GM19043 (cell line): Measurements from ENCODE around the gene TLK2.
"Not testable (repeated sequence)": the region's sequence is repeated elsewhere in the genome, so short reads cannot be mapped to it uniquely, and the experiment has no call there.

Experiments
- ATAC-seq: cut with Tn5 transposase; IDR thresholded peaks from one replicate; pipeline ENCODE4 v1.9.1; 2021; ENCODE audit warnings: low read depth; ENCODE audit not compliant: unreplicated experiment

TLK2 gene

GRCh38 chr17:62596662-62597061 is 118.0 kb downstream of the TLK2 start:
- no peak for ATAC-seq

DNA sequence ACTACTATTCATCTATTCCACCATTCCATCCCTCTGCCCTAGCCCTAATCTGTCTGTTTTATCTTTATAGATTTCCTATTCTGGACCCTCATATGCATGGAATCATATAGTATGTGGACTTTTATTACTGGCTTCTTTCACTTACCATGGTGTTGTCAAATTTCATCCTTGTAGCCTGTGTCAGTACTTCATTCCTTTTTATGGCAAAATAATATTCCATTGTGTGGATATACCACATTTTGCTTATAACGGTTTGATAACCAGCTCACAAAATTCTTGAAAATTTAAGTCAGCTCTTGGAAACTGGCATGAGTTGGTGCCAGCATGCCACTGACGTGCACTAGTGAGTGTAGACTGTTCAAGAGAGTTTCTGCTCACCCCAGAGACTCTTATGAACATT is 118.5 kb downstream of the TLK2 start:
- ATAC-seq, result no peak

DNA sequence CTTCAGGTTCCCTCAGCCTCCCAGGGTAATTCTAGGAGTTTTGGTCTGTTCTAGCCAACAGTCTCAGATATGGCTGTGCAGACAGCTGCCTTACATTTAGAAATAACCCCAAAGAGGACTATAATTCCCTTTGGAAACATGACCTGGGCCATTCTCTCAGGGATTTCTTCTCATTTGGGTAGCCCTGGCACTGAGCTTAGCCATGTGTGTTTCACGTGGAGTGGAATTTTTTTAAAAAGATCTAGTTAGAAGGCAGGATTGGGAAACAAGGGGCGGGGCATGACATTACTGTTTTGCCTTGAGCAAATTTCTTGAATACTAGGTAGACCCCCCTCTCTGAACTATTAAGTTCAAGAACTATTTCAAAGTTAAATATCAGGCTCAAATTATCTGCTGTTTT is 119.3 kb downstream of the TLK2 start:
- ATAC-seq, result no peak

DNA sequence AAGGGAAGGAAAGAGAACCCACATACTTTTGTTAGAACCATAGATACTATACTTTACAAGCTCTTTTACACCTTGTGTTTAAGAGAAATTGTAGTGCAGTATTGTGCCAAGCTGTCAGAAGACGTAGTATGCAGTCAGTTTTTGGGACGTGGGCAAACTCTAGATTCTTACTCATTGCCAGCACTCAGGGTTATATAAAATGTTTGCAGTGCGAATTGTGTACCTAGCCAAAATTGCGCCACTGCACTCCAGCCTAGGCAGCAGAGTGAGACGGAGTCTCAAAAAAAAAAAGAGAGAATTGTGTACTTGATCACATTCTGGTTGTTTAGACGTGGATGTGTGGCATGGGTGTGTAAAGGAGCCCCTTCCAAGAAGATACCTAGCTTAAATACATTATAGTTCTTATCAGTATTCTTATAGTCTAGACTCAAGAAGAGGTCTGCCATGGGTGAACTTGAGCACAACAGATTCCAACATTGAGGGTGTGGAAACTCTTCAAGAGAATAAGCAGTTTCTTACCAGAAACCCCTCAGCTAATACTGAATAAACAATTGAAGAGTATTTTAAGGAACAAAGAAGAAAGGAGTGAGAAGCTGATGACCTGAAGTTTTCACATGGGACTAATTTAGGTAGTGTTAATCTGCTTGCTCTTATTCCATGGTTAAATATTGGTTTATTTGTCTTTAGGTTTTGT is 121.5 kb downstream of the TLK2 start:
- ATAC-seq, result no peak

GRCh38 chr17:62600805-62601204 is 122.2 kb downstream of the TLK2 start:
- no peak for ATAC-seq

DNA sequence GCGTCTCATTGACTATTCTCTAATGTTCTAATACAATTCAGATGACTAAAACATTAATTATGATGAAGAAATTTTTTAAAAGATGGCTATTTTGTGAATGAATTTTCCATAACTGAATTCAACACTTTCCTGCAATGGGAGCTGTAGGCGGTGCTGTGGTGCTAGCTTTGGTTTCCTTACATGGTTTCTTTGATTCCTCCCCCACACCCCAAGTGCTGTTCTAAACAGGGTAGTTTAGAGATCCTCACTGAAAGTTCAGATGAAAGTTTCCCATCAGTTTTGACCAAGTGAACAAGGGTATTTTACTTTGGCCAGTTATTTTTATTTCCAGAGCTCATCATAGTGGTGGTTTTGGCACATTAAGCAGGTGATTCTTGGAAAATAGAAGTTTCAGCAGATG is 122.8 kb downstream of the TLK2 start:
- ATAC-seq, result no peak

DNA sequence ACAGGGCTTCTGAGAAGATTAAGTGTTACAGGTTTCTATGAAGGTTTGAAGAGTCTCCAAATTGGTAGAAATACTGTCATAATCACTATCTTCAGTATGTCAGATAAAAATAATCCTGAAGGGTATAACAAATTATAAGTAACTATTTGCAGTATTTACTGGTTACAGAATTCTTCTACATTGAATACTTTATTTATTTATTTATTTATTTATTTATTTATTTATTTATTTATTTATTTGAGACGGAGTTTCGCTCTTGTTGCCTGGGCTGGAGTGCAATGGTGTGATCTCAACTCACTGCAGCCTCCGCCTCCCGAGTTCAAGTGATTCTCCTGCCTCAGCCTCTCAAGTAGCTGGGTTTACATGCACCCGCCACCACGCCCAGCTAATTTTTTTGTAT is 125.2 kb downstream of the TLK2 start:
- ATAC-seq, result not testable (repeated sequence)

- no peak for ATAC-seq
Observed at GRCh38 chr17:62605588-62605987, 127.0 kb downstream of the TLK2 start.

GRCh38 chr17:62611292-62611691 is 132.7 kb downstream of the TLK2 start:
- no peak for ATAC-seq

DNA sequence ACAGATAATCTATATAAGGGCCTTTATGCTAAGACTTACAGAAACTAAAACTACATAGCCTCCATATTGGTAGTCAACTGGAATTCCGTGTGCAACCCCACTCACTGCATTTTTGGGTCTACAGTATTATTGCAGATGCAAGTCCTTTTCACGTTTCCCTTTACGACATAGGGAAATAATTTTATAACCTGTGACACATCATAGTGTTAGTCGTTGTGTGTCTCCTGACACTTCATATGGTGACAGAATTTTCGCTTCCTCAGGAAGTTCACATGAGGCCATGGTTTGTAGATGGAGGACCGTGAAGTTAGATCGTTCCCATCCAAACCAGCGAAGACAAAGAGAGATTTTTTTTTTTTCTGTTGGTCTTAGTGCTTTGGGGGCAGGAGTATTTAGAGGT is 133.1 kb downstream of the TLK2 start:
- ATAC-seq, result no peak

GRCh38 chr17:62612289-62612688 is 133.7 kb downstream of the TLK2 start:
- ATAC-seq, result not testable (repeated sequence)

- ATAC-seq, result not testable (repeated sequence)
Observed at GRCh38 chr17:62613095-62613494, 134.5 kb downstream of the TLK2 start.

DNA sequence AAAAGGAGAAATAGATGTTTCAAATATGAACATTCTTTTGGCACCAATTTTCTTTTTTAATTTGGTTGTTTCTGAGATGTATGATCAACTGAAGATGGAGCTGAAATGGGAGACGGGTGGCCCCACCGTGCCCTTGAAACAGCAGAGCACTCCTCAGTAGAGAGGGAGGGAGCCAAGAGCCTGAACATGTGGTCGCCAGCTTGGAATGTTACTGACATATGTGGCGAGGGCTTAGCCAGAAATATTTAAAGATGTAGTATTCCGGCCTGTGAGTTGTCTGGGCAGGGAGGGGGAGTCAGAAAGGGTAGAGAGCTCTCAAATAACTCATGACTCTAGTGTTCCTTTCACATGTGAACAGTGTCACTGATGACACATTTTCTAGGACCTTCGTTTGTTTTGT is 135.5 kb downstream of the TLK2 start:
- no peak for ATAC-seq

- no peak for ATAC-seq
Observed at GRCh38 chr17:62615503-62615902, 136.9 kb downstream of the TLK2 start.

DNA sequence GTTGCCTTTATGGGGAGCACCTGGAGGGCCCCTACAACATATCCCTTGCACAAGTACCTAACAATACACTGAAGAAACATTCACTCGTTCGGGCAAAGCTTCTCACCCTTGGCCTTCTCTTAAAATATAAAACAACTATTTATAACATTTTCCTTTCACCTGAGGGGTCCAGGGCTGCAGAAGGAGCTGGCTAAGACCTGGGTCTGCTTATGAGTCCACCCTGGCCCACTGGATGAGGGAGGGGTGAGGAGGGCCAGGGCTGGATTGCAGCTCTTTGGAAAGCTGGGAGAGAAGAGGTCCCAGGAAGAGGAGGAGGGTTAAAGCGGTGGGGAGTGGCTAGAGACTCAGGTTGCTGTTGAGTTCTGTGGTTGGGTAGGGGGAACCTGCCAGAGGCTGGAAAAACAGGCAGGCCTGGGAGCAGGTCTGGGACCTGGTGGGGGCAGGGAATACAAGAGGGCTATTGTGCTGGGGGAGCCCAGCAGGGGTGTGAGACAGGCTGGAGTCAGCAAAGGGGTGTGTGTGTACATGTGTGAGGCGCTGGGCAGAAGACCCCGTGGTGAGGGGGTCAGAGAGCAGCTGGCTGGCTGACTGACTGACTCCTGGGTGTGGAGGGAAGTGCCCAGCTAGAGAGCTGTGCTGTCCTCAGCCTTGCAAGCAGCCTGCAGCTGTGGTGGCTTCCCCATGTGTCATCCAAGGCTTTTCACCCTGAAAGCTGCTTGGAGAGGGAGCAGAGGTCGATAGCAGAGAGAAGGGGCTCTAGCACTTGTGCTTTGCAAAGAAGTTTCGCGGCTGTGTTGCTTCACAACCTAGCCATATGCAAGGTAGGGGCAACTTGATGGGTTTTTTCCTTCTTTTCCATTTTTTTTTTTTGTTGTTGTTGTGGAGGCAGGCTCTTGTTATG is 138.6 kb downstream of the TLK2 start:
- ATAC-seq, result no peak

GRCh38 chr17:62617894-62618472 is 139.4 kb downstream of the TLK2 start:
- no peak for ATAC-seq

DNA sequence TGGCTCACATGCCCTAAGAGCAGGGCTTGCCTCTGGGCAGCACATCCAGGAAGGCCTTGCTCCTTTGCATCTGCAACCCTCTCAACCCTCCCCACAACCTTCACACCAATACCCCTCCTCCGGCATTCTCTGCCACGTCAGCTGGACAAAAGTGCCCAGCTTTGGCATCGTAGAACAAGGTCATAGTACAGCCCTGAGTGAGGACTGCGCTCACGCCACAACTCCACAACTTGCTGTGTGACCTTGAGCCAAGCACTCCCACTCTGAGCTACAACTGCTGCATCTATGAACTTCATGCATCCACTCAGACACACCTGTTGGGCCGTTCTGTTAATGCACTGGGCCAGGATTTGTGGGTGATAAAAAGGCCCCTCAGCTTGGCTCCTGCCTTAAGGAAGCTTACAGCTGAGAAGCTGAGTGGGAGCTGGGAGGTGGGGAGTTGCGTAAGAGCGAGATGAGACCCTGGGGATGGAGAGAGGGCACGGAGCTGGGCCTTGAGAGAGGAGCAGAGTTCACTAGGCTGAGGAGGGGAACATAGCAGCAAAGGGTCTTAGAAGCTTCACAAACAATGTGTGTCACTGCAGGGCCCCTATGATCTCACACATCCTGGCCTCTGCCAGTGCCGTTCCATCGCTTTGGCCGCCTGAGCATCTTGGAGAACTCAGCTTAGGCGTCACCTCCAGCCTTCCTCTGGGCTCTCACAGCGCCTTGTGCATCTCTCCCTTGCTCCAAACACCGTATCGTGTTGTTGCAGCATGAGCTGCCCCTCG is 140.2 kb downstream of the TLK2 start:
- ATAC-seq, result no peak

GRCh38 chr17:62619417-62620155 is 141.0 kb downstream of the TLK2 start:
- no peak for ATAC-seq

- no peak for ATAC-seq
Observed at GRCh38 chr17:62621223-62621622, 142.6 kb downstream of the TLK2 start.

GRCh38 chr17:62625184-62625869 is 146.7 kb downstream of the TLK2 start:
- no peak for ATAC-seq
